A549 (cell line): Measurements from ENCODE around the gene RBM24.

Experiments
- CTCF ChIP-seq: fragments of >200 bp; sonication (Bioruptor Twin); formaldehyde crosslinking; IDR thresholded peaks from 3 replicates; pipeline ENCODE4 v1.5.1; 2016
- GATA3 ChIP-seq: IDR thresholded peaks from 2 replicates; pipeline ENCODE4 v1.6.1; 2012; ENCODE audit warnings: borderline replicate concordance
- RAD21 ChIP-seq, 2 experiments: fragments of >200 bp in 1 of 2; sonication (Bioruptor Twin) in 1 of 2; formaldehyde crosslinking in 1 of 2; IDR thresholded peaks in 1 of 2; conservative IDR thresholded peaks in 1 of 2; 2 replicates in 1 of 2; 3 replicates in 1 of 2; pipeline ENCODE4 v1.6.1; 2012 to 2018; ENCODE audit warnings: inconsistent platforms in 1 of 2
- RFX5 ChIP-seq: fragments of 450-650 bp; IDR thresholded peaks from 2 replicates; pipeline ENCODE4 v1.7.1; 2014; ENCODE audit warnings: antibody characterized with exemption, mild to moderate bottlenecking, moderate library complexity
- ZFP36 ChIP-seq: fragments of 450-650 bp; IDR thresholded peaks from 2 replicates; pipeline ENCODE4 v1.6.1; 2014; ENCODE audit warnings: borderline replicate concordance; ENCODE audit not compliant: partially characterized antibody

GRCh38 chr6:17299222-17299621 lies 18.1 kb downstream of the RBM24 start:
- TF ChIP-seq CTCF, result no peak
- no peak for TF ChIP-seq ZFP36
- no peak for TF ChIP-seq RFX5
- TF ChIP-seq GATA3, result no peak
- TF ChIP-seq RAD21 (conservative IDR thresholded peaks at IDR 0.05 in 1 of 2, IDR thresholded peaks at IDR 0.05 in 1 of 2), result no peak
